ENCODE measurements around the gene ESPNL.
A peak's percentile ranks its signal among the peaks of the same experiment; 100 is the strongest.
"Not testable (repeated sequence)": the region's sequence is repeated elsewhere in the genome, so short reads cannot be mapped to it uniquely, and the experiment has no call there.

ESPNL gene

DNA sequence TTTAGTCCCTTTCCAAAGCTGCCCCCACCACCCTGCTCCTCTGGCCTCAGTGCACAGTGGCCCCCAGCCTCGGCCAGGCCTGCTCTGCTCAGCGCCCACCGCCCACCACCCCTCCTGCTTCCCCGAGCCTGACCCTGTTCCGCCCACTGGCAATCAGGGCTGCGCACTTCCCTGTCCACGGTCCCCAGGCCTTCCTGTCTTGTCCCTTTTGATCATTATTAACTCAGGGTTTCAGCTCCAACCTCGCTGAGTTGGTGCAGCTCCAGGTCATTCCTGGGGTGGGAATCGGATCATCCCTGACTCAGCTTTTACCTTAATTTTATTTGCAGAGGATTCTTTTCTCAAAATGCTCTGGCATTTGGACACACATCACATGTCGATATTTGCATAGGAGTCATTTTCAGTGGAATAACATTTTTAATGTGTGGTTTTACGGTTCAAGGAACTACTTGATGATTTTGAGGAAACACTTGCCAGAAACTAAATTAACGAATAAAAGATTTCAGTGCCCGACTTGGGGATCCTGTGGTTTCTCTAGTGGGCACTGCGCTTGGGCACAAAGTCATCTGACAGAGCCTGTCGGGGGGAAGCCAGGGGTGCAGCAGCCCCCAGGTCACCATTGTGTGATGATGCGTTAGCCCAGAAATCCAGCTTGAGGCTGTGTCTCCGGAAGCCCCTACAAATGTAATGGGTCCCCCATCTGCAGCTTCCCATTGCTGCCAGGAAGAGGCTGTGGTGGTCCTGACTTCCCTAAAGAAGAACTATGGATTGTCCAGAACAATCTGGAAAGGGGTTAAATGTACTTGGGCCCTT lies 1.0 kb upstream of the ESPNL start:
- DNase-seq: no peak

DNA sequence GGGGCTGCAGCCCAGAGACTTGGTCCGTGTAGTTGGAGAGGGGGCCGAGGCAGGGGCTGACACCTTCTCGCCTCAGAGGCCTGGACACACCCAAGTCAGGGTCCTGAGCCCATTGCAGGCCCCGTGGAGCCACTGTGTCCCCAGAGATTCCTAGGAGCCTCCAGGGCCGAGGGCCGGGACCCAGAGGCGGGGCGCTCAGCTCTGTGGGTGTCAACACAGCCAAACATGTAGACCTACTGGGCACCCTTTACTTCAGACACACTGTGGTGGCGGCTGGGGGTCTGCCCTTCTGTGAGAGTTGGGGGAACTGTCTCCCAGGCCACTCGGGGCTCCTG lies 459 bp upstream of the ESPNL start:
- no peak for DNase-seq

DNA sequence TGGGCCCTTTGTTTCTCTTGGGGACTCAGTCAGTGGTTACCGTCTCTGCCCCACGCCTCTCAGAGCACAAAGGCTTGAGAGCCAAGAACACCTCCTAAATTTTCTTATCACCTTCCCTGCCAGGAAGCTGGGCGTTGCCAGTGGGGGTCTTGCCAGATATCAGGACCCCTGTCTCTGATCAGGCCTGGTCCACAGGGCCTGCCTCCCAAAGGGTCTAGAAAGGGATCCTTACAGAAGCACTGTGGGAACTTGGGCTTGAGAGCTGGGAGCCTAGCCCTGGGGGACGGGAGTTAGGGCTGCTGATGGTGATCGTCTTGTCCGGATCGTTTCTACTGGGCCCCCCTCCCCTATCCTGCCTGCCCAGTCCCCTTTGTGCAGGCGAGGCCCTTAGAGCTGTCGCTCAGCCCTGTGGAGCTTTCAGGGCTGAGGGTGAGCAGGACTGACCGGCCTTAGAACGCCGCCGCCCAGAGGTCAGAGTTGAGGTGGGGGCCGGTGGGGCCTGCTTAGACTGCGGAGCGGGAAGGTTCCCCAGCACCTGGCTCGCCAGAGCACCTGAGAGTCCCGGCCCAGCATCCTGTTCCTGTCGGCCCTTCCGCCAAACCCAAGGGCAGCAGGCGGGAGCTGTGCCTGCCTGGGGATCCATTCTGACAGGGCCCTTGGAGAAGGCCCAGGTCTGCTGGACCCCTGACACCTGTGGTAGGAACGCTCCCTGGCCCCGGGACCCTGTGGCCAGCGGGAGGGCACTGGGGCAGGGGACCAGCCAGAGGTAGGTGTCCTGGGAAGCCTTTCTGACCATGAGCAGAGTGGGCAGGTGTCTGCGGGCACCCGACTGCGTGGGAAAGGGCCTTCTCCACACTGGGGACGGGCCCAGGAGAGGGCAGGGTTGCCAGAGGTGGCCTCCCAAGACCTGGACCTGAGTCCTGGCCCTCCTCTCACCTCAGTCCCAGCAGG lies 956 bp downstream of the ESPNL start:
- no peak for DNase-seq

DNA sequence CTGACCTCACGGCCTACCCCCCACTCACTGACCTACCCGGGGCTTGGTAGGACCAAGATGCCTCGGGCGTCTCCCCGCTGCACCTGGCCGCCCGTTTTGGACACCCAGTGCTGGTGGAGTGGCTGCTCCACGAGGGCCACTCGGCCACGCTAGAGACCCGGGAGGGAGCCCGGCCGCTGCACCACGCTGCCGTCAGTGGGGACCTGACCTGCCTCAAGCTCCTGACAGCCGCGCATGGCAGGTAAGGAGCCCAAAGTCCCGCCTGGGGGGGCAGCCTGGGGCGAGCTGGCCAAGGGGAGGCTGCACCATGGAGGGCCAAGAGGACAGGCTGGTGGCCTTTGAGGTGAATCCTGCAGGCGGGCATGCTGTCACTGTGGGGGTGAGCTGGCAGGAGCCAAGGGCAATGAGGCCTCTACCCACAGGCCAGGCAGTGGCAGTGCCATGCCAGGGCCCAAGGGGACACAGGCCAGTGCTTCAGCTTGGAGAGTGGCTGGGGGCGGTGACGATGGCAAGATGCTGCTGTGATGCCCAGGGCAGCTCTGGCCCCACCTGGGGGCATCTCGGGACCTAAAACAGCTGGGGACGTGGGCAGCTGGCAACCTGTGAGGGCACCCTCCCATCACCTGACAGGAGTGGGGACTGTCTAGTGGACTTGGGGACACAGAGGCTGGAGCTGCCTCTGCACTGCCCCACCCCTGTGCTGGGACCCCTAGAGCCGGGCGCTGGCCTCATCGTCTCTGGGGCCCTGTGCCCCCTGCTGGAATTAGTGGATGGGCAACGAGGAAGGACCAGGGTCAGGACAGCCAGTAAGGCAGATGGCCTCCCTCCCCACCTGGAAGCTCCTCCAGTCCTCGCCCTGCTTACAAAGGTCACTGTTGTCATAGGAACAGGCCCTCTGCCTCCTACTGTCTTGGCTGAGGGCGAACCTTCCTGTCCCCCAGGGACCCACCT lies 2.0 kb downstream of the ESPNL start:
- DNase-seq: no peak

DNA sequence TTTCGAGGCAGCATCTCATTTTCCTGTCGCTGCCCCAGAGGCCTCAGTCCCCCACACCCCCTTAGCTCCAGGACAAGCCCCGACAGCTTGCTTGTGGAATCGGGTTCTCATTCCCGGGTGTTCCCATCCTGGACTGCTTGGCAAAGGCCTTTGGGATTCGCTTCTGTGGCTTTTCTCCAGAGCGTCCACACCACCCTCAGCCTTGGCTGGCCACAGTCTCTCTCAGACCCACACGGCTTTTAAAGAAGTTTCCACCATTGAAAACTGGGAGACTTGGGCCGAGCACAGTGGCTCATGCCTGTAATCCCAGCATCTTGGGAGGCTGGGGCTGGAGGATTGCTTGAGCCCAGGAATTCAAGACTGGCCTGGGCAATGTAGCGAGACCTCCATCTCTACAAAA lies 2.7 kb downstream of the ESPNL start:
- no peak for DNase-seq

DNA sequence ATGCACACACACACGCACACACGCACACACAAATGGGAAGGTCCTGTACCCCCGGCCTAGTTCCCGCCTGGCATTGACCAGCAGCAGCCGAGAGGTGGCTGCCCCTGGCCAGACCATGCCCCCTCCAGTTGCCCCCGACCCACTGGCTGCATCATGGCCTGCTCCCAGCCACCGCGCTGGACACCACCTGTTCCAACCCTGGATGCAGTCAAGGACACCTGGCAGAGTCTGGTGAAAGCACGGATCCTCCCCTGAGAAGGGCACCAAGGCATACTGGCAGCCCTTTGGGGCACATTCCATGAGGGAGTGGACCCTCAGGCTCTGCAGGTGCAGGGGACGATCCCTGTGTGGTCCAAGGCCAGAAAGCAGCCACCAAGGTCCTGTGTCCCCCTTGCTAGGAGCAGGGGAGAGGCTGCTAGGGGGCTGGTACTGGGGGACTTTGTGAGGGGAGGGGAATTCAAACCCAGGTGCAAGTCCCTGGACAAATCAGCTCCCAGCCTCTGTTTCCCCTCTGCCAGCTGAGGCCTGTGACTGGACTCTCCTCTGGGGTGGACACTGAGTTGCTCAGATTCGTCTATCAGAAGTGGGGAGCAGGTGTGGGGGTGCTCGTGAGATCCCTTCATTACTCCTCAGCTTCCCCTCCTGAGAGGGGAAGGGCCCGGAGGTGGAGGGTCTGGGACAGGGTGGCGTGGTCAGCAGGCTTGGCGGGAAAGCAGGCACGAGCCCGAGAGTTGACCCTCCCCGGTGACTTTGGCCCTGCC lies 3.5 kb downstream of the ESPNL start:
- DNase-seq: no peak

DNA sequence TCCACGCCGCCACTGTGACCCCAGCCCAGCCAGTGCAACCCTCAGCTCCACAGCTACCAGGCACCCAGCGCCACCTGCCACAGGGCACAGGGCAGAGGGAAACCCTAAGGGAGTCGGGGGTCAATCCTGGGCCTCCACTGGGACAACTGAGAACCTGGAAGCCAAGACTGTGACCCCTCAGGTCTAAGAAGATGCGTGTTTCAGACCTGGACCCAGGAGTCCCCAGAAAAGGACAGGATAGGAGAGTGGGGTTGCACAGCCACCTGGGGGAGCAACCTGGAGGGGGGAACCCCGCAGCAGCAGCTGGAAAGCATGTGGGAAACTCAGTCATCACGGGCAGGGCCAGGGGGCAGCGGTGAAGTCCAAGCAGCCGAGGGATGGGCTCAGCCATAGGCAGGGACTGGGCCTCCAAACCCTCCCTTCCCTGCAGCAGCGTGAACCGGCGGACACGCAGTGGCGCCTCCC lies 4.1 kb downstream of the ESPNL start:
- no peak for DNase-seq

DNA sequence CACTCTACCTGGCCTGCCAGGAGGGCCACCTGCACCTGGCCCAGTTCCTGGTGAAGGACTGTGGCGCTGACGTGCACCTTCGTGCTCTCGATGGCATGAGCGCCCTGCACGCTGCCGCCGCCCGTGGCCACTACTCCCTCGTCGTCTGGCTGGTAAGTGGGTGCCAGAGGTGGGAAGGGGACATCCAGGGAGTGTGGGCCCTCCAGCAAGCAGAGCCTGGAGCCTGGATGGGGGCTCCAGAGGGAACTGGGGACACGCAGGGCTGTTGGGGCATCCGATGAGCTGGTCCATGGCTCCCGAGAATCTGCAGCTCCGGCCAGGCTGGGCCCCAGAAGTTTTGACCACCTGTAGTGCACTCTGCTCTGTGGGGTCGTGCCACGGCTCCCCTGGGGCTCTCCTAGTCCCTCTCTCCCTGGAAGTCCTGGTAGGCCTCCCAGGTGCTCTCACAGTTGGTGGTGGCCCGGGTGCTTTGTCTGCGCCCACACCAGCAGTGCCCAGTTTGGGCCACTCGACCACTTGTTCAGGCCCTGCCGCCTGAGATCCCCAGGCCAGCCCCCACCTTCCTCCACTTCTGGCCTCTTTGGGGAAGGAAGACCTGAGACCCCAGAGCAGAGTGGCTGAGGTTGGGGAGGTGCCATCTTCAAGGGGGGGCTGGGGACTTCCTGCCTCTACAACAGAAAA lies 4.7 kb downstream of the ESPNL start:
- DNase-seq: no peak

DNA sequence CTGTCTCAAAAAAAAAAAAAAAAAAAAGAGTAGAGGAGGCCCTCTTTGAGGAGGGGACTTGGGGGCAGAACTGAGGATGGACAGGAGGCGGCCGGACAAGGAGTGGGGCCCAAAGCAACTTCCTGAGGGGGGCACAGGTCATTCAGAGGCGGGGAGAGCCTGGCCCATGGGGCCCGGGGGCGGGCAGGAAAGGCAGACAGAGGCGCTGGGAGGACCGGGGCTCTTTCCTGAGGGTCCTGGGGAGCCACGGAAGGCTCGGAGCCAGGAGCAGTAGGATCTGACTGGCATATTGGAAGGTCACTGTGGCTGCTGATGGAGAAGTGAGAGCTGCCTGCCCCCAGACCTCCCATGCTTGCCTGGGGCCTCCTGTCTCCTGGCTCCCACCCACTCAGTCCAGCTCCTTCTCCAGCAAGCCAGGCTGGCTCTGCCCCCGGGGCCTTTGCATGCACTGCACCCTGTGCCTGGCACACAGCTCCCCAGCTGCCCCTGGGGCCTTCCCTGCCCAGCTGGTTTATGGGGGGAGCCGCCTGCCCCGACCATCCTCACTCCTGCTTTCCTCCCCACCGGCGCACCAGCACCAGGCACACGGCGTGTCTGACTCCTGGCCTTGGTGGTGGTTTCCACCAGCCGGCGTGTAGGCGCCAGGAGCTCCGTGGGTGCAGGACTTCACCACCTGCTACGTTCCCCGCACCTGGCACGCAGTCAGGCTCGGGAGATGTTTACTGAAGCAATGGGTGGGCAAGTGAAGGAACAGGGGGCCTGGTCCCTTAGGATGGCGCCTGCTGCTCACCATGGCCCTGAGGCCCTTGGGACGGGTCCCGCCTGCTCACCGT lies 5.6 kb downstream of the ESPNL start:
- no peak for DNase-seq

DNA sequence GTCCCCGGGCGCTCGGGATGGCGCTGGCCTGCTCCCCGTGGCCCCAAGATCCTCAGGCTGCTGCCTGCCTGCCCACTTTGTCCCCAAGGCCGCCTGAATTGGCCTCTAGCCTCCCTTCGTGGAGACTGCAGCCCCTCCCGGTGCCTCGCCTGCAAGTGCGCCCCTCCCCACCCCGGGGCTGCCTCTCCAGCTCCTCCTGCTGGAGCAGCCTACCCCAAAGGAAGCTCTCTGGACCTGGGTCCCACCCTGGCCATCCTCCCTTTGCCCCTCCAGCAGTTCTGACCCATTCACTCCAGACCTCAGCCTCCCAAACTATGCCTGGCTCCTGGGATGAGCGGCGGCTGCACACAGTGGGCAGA lies 6.2 kb downstream of the ESPNL start:
- no peak for DNase-seq

DNA sequence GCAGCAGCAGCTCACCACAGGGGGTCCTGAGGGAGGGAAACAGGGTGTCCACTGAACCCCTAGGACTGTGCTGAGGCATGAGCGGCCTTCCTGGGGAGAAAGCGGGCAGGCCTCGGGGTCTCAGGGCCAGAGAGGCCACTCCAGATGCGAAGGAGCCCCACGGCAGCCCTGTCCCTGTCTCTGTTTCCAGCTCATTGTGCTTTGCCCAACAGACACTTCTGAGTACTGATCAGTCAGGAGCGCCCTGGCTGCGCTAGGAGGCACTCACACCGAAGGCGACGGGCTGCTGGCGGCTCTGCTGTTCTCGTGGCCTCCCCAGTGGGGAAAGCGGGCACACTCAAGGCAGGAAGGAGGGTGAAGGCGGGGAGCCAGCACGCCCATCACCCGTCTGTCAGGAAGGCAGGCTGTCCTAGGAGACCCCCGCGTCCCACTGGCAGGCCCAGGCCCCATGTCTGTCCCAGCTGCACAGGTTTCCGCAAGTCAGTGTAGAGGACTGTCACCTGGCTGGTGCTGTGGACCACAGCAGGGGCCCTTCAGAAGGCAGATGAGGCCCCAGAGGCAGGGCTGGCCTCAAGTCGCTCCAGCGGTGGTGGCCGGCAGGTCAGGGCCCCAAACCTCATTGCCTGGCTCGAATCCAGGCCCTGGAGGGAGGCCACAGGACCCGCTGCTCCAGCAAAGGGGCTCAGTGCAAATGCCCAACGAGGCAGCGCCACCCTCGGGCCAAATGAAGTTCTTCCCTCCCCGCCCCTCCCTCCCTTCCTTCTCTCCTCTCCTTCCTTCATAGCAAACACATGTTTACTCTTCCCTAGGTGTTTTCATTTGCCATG lies 6.8 kb downstream of the ESPNL start:
- DNase-seq: no peak

DNA sequence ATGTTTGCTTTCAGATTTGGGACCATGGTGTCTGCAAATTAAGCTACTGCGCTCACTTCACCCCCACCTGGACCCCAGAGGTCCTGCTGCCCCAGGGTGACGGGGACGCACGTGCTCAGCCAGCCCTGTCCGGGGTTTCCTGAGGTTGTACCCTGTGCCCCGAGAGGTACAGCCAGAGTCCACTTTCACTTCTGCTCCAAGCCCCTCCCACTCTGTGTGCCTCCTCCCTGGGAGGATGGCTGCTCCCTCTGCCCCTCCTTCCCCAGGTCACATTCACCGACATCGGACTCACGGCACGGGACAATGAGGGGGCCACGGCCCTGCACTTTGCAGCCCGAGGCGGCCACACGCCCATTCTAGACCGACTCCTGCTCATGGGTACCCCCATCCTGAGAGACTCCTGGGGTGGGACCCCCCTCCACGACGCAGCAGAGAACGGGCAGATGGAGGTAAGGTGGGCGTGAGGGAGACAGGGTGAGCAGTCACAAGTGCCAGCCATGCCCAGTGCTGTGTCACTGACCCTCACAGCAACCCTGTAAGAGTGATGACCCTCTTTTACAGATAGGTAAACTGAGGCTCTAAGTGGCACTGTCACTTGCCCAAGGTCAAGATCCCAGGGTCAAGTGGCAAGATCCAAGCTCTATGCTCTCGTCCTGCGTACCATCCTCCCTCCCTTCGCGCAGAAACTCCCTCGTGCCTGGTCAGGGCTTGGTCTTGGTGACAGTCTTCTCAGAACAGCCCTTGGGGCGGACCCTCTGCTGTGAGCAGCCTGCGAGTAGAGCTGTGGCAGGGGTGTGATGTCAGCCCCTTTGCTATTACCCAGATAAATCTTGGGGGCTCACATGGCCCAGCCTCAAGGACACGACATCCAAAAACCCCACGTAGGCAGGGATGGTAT lies 7.6 kb downstream of the ESPNL start:
- no peak for DNase-seq

DNA sequence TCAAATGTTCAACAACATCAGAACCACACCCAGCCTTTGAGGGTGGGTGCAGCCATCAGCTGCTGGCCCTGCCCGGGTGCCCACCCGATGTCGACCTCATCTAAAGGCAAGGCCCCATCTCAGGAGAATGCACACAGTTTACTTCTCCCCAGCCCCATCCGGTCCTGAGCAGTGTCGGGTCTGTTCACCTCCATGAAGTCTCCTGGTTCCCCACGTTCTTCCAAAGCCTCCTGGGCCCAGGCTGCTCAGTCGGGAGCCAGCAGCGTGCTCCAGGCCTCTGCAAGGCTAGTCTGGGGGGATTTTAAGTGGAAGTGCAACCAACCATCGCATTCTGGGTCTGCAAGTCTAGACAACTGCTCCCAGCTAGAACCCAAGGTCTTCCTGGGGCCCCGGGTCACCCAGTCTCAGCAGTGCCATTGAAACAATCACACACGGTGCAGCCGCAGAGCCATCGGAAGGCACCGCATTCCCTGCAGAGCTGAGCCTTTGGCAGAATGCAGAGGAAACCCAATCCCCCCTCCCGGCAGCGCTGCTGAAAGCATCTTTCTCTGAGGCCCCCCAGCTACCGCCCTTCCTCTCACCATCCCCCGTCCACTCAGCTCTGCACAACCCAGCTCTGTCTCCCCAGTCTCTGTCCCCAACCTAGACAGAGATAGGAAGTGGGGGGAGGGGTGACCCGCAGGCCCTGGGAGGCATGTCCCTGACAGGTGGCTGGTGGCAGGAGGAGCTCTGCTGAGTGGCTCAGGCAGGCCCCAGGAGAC lies 8.5 kb downstream of the ESPNL start:
- peak; percentile 60 for DNase-seq

DNA sequence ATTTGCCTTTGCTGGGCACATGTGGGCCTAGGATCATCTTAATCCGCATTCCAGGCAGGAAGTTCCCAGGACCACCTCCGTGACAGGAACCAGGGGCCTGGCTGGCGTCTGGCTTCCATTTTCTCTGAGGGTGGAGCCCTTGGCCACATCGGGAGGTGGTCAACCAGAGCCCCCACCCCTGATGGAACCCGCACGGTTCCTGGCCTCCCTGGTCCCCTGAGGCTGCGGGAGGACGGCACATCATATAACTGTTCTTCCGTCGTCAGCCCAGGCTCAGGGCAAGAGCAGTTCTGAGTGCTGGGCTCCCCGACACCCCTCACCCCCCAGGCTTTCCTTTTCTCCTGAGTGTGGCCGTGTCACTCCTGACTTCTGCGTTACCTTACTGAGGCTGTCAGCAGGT lies 13.5 kb downstream of the ESPNL start:
- no peak for DNase-seq

DNA sequence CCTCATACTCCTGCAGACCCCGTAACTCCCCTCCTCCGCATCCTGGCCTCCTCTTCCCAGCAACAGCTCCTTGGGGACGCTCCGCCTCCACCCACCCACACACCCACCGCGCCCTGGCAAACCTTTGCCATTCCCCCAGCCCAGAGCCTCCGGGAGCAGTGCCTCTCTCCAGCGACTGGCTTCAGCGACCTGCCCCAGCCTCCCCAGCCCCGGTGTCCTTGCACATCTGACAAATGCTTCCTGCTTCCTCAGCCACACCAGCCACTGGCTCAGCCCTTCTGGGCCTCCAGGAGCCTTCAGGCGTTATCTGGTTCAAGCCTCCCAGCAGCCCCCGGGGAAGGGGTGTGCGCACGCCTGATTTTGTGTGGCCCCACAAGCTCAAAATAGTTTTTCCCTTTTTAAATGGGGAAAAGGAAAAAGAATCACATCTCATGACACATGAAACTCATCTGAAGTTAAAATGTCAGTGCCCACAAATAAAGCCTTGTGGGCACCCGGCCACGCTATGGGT lies 14.2 kb downstream of the ESPNL start:
- no peak for DNase-seq

DNA sequence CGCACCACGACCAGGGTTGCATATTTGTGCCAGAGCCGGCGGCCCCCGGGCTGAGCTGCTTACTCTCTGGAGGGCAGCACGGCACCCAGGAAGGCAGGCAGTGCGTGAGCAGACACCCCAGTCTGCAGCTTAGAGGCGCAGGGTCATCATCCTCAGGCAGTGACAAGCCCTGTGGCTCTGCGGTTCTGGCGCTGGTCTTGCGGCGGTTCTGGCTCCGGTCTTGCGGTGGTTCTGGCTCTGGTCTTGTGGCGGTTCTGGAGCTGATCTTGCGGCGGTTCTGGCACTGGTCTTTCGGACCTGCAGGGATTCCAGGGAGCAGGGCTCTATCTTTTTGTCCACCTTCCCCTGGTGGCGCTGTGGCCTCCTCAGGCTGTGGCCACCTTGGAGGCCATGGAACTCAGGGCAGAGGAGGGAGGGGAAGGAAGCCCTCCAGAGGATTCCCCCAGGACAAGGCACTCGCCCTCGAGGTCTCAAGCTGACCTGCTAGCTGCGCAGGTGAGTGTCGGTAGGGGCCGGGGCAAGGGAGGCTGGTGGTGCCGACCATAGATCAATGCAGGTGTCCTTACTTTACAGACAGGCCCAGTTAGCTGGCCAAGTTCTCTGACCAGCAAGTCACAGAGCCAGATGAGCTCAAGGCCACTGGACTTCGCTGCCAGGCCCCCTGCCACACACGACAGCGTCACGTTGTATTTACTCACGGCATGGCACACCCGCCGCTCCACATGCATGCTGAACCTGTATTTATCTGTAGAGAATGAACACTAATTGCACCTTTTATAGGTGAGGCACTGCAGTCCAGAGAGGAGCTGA lies 14.9 kb downstream of the ESPNL start:
- no peak for DNase-seq

DNA sequence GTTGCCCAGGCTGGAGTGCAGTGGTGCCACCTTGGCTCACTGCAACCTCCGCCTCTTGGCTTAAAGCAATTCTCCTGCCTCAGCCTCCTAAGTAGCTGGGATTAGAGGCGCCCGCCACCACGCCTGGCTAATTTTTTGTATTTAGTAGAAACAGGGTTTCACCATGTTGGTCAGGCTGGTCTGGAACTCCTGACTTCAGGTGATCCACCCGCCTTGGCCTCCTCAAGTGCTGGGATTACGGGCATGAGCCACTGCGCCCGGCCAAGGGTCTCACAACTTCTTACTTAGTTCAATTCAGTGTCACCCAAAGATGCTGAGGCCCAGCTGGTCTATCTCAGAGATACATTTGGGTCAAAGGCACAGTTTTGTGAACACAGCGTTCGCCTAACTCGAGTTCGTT lies 15.6 kb downstream of the ESPNL start:
- DNase-seq: not testable (repeated sequence)

Data from eye (tissue), 1 donor.